CD4-positive, alpha-beta T cell treated with Interferon alpha-2 for 1 hour (primary cell): ENCODE data around the gene GPR156.
"Not testable (repeated sequence)": the region's sequence is repeated elsewhere in the genome, so short reads cannot be mapped to it uniquely, and the experiment has no call there.

Source experiments
- DNase-seq, 2 donors: peaks; one replicate each; pipeline ENCODE4 v3.0.0-alpha.2; 2020 to 2022

The GPR156 gene

GRCh38 chr3:120284747-120285507 lies at the start of gene GPR156:
Gene GPR156, minus strand, starts transcription at chr3:120285222. Its CDS starts 41,124 bp downstream, at chr3:120244098.
- DNase-seq = no peak

DNA sequence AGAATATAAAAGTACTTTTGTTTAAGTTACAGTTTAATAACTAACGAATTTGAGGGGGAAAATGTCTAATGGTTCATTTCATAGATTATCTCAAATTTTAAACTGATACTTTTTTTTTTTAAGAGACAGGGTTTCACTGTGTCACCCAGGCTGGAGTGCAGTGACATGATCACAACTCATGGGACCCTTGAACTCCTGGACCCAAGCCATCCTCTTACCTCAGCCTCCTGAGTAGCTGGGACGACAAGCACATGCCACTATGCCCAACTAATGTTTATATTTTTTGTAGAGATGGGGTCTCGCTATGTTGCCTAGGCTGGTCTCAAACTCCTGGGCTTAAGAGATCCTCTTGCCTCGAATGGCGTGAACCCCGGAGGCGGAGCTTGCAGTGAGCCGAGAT lies 47.6 kb upstream of the GPR156 start:
- no peak for DNase-seq

GRCh38 chr3:120331076-120331475 lies 46.1 kb upstream of the GPR156 start:
- DNase-seq = no peak

GRCh38 chr3:120326784-120327183 lies 41.8 kb upstream of the GPR156 start:
- DNase-seq = no peak

GRCh38 chr3:120324190-120324589 lies 39.2 kb upstream of the GPR156 start:
- DNase-seq = no peak

- not testable (repeated sequence) for DNase-seq
Measured at GRCh38 chr3:120323761-120324160, 38.7 kb upstream of the GPR156 start.

GRCh38 chr3:120311863-120312794 lies 27.1 kb upstream of the GPR156 start:
- DNase-seq = no peak

GRCh38 chr3:120306519-120307455 lies 21.8 kb upstream of the GPR156 start:
- no peak for DNase-seq

- no peak for DNase-seq
Measured at GRCh38 chr3:120304616-120305015, 19.6 kb upstream of the GPR156 start.

DNA sequence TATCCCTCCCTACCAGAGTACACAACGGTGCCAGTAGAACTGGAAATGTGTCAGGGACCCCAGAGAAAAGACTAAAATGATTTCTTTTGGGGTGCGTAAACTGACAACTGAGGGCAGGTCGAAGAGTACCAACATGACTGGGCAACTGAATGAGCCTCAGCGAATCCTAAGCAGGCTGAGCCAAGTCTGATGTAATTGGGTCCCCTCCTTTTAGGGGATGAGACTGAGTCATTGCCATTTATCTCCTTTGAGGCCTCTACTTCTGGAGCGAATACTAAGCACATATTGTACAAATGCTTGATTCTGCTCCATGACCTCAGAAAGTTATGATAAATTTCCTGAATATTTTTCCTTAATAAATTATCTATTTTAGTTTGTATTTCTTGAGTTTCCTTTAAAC lies 17.3 kb upstream of the GPR156 start:
- DNase-seq = no peak

- no peak for DNase-seq
Measured at GRCh38 chr3:120300971-120301370, 15.9 kb upstream of the GPR156 start.

- DNase-seq = no peak
Measured at GRCh38 chr3:120299403-120299802, 14.4 kb upstream of the GPR156 start.

GRCh38 chr3:120298996-120299395 lies 14.0 kb upstream of the GPR156 start:
- no peak for DNase-seq

GRCh38 chr3:120291552-120291951 lies 6.5 kb upstream of the GPR156 start:
- not testable (repeated sequence) for DNase-seq

GRCh38 chr3:120289636-120290035 lies 4.6 kb upstream of the GPR156 start:
- no peak for DNase-seq

DNA sequence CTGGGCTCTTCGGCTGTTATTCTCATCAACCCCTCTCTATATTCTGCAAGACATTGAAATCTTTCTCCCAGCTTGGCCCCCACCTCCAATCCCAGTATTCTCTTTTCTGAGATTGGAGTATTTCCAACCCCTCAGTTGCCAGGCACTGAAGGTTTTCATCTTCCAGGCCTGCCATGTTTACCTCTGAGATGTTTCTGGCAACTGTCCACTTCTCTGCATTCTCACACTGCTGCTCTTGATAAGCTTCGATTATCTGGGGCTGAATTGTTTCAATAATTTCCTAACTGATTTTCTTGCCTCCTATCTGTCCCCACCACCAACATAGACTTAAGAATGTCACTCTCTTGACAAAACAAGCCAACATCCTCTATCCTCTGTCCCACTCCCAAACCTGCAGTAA lies 1.4 kb upstream of the GPR156 start:
- no peak for DNase-seq

GRCh38 chr3:120285508-120285841 lies 453 bp upstream of the GPR156 start:
- no peak for DNase-seq

DNA sequence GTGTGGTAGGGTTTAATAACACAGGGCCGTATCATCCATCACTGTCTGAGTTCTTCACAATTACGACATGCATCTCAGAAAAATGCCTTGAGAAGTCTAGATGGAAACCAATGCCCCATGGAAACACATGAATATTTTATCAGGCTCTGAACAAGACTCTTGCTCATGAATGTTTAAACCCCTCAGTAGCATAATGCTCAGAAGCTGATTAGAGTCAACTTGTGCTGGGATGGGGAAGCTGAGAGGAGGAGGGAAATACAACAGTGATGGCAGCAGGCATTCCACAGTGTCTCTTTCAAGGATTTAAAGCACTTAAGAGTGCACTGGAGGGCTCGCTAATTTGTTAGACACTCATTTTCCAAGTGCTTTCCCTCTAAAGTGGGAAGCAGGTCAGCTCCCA lies 3.8 kb downstream of the GPR156 start:
- no peak for DNase-seq

- no peak for DNase-seq
Measured at GRCh38 chr3:120280566-120280965, 4.5 kb downstream of the GPR156 start.

- no peak for DNase-seq
Measured at GRCh38 chr3:120280026-120280425, 5.0 kb downstream of the GPR156 start.

GRCh38 chr3:120276767-120277166 lies 8.3 kb downstream of the GPR156 start:
- DNase-seq = no peak

- DNase-seq = no peak
Measured at GRCh38 chr3:120275618-120276017, 9.4 kb downstream of the GPR156 start.

GRCh38 chr3:120274739-120275167 lies 10.3 kb downstream of the GPR156 start:
- DNase-seq = no peak
